ENCODE results near the gene AMDHD2. TPM values are rescaled to one million over a fixed set of nuclear protein-coding genes. Genes with fewer than 3 reads are reported as not detected.
A peak's percentile ranks its signal among the peaks of the same experiment; 100 is the strongest.

The AMDHD2 gene
- polyA plus RNA-seq, 1 experiment, result 7.7 TPM

DNA sequence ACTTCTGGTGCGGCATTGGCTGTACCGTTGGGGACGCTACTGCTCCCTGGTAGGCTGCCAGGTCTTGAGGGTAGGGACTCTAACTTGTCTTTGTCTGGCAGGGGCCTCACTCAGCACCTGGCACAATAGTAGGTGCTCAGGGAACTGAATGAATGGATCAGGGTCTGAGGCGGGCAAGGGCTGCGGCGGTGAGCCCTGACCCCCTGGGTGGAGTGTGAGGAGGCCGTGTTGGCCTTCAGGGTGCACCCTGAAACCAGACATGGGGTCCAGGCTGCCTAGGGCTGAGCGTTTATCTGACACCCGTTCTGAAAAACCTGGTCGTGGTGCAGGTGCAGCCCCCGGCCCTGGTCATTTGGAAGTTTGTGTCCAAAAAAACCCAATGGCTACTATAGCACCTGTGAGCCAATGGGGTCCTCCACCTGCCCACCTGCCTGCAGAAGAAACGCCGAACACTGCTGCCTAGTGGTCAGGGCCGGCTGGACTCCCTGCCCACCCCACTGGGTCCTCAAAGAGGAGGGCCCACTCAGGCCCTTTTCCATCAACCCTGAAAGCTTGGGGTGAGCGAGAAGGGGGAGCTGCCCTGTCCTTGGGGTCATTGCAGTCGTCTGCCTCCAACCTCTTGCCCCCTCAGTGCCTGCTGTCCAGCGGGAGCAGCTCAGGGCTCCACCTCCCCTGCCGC lies 11.3 kb upstream of the AMDHD2 start:
- H3K9me3 ChIP-seq (ENCODE audit: control insufficient read depth, insufficient read depth, low read length), result peaks cover 4% of the 10 kb centered on the region; the same call in 1 of the 2 replicates
- TF ChIP-seq, protein P1, sequence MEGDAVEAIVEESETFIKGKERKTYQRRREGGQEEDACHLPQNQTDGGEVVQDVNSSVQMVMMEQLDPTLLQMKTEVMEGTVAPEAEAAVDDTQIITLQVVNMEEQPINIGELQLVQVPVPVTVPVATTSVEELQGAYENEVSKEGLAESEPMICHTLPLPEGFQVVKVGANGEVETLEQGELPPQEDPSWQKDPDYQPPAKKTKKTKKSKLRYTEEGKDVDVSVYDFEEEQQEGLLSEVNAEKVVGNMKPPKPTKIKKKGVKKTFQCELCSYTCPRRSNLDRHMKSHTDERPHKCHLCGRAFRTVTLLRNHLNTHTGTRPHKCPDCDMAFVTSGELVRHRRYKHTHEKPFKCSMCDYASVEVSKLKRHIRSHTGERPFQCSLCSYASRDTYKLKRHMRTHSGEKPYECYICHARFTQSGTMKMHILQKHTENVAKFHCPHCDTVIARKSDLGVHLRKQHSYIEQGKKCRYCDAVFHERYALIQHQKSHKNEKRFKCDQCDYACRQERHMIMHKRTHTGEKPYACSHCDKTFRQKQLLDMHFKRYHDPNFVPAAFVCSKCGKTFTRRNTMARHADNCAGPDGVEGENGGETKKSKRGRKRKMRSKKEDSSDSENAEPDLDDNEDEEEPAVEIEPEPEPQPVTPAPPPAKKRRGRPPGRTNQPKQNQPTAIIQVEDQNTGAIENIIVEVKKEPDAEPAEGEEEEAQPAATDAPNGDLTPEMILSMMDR (IDR thresholded peaks at IDR 0.05; ENCODE audit: low read depth, low read length), result no peak
- DNase-seq (ENCODE audit: low read depth, low spot score), result no peak
- H3K27me3 ChIP-seq (ENCODE audit: control insufficient read depth, insufficient read depth, low read length), result no peaks in the 10 kb centered on the region
- ChIA-PET CTCF (no interaction called here), POLR2A (no interaction called here)
- H3K4me3 ChIP-seq (ENCODE audit: low read depth, low read length), result no peak overlapping the region
- no peak overlapping the region for H3K27ac ChIP-seq (ENCODE audit: low read depth, low read length)

- H3K27me3 ChIP-seq (ENCODE audit: control insufficient read depth, insufficient read depth, low read length), result no peaks in the 10 kb centered on the region
- peaks cover 4% of the 10 kb centered on the region; the same call in 1 of the 2 replicates for H3K9me3 ChIP-seq (ENCODE audit: control insufficient read depth, insufficient read depth, low read length)
- ChIA-PET CTCF (interaction anchor here (4.2 kb wide), 1 partner anchor 10 kb away, joined by 20 read pairs; no protein-coding TSS in a partner anchor), POLR2A (interaction anchor here (1.0 to 1.2 kb wide), 2 partner anchors 9 kb away, joined by 6 to 11 read pairs; partner anchors contain the start of gene AMDHD2)
- TF ChIP-seq, protein P1 (IDR thresholded peaks at IDR 0.05; ENCODE audit: low read depth, low read length), result no peak
- peak; percentile 20 for DNase-seq (ENCODE audit: low read depth, low spot score)
- peak overlapping the region; percentile 22; the same call in 1 of the 2 replicates for H3K4me3 ChIP-seq (ENCODE audit: low read depth, low read length)
- peak overlapping the region; percentile 11 for H3K27ac ChIP-seq (ENCODE audit: low read depth, low read length)
Measured at GRCh38 chr16:2511128-2511800, 8.9 kb upstream of the AMDHD2 start.

DNA sequence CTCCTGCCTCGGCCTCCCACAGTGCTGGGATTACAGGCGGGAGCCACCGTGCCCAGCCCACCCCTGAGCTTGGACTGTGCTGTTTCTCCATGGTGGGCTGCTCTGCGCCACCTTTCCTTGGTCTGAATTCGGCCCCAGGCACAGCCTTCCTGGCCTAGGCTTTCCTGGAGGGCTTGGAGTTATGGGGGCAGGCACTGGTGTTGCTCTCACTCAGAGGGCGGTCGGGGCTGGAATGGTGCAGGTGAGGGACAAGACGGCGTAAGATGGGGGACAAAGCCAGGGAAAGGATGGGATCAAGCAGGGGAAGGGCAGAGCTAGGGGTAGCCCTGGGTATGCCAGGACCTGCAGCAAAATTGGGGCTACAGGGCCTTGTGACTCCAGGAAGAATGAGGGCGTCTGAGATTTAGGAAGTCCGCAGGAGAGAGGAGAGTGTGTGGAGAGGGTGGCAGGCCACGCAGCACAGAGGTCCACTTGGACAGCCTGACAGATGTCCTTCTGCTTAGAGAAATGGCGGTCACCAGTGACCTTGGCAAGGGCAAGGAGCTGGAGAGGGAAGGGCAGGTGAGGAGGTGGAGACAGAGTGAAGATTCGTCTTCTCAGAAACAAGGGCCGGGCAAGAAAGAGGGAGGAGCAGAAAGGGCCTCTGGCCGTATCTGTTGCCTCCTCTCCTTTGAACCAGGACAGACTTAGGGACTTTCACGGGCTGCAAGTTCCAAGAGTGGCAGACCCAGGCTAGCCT lies 8.0 kb upstream of the AMDHD2 start:
- Histone ChIP-seq H3K27ac (ENCODE audit: low read depth, low read length) (no peak overlapping the region), H3K9me3 (ENCODE audit: control insufficient read depth, insufficient read depth, low read length) (peaks cover 4% of the 10 kb centered on the region; the same call in 1 of the 2 replicates), H3K27me3 (ENCODE audit: control insufficient read depth, insufficient read depth, low read length) (no peaks in the 10 kb centered on the region), H3K4me3 (ENCODE audit: low read depth, low read length) (no peak overlapping the region)
- DNase-seq (ENCODE audit: low read depth, low spot score), result no peak
- POLR2A ChIA-PET, result interaction anchor here (1.0 to 1.2 kb wide), 3 partner anchors 8 to 357 kb away, joined by 3 to 11 read pairs (median 6); partner anchors contain the start of genes AMDHD2 and TRAF7
- CTCF ChIA-PET, result interaction anchor here (4.2 kb wide), 1 partner anchor 10 kb away, joined by 20 read pairs; no protein-coding TSS in a partner anchor
- TF ChIP-seq, protein P1 (IDR thresholded peaks at IDR 0.05; ENCODE audit: low read depth, low read length), result no peak

DNA sequence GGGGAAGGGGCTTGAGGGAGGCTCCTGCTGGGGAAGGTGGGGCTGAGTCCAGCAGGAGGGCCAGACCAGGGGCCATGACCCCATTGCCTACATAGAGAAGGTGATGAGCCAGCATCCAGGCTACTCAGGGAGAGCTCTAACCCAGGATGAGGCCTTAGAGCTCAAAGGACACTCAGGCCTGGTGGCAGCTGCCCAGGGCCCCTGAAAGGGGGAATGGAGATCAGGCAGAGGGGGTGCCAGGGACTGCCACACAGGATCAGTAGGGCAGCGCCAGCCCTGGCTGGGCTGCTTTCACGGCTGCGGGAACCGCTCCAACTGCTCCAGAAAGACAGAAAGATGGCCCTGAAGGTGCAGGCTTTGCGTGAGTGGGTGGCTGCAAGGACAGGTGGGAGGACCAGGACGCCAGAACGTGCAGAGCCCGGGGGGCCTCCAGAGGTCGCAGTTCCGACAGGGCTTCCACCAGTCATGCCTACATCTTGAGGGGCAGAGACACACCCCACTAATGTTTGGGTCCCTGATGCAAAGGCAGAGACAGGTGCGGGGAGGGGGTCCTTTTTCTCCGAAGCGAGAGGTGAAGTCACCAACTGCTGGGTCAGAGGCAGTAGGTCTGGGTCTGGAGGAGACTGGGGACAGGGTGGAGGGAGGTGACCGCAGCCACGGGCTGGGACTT lies 7.3 kb upstream of the AMDHD2 start:
- Histone ChIP-seq H3K9me3 (ENCODE audit: control insufficient read depth, insufficient read depth, low read length) (peaks cover 4% of the 10 kb centered on the region; the same call in 1 of the 2 replicates), H3K27ac (ENCODE audit: low read depth, low read length) (no peak overlapping the region), H3K27me3 (ENCODE audit: control insufficient read depth, insufficient read depth, low read length) (no peaks in the 10 kb centered on the region), H3K4me3 (ENCODE audit: low read depth, low read length) (peak overlapping the region; percentile 70)
- TF ChIP-seq, protein P1 (IDR thresholded peaks at IDR 0.05; ENCODE audit: low read depth, low read length), result peak; percentile 3; the same call in 1 of the 2 replicates
- no peak for DNase-seq (ENCODE audit: low read depth, low spot score)
- ChIA-PET CTCF (interaction anchor here (4.2 kb wide), 1 partner anchor 11 kb away, joined by 20 read pairs; no protein-coding TSS in a partner anchor), POLR2A (interaction anchor here (0.6 to 1.2 kb wide), 2 partner anchors 18 to 357 kb away, joined by 3 read pairs; partner anchors contain the start of genes CEMP1 and TRAF7)

Data from AG04450 (cell line).